K562 (cell line): ENCODE data around the gene USP22. TPM values are rescaled to one million over a fixed set of nuclear protein-coding genes. Genes with fewer than 3 reads are reported as not detected.

Source experiments
- ATAC-seq: fragments of 200-7000 bp; cut with Tn5 transposase; 3 replicates; pipeline ENCODE4 v1.9.1; 2020; ENCODE audit warnings: moderate library complexity
- BruUV-seq: library from RNA; stranded (reverse); fragments of 400-500 nt; replicated peaks from 2 replicates; lab custom pipeline; 2021; lab: Mats Ljungman, UMichigan
- CTCF ChIA-PET: fragments of 300-600 bp; formaldehyde crosslinking; extraction: SDS; loops from one replicate; lab custom pipeline; 2021; ENCODE audit warnings: low intra/inter-chr PET ratio; lab: Yijun Ruan, JAX
- POLR2A ChIA-PET: fragments of 300-600, 350-650 bp; sonication (Branson Sonifier 250); formaldehyde crosslinking; extraction: SDS; loops from one replicate; lab custom pipeline; 2021; ENCODE audit warnings: antibody characterized with exemption, inconsistent platforms; lab: Yijun Ruan, JAX
- DNase-seq, 4 experiments: peaks; one replicate each; pipeline versions ENCODE4 v3.0.0 to v3.0.0-alpha.2; 2011 to 2018; ENCODE audit warnings: low spot score in 3 of 4, mixed read lengths in 3 of 4; ENCODE audit errors: extremely low read depth in 1 of 4
- FAIRE-seq: peaks from 2 replicates; lab custom pipeline; 2011; peaks lifted over from hg19 to GRCh38; lab: Jason Lieb, UNC
- H2AFZ ChIP-seq: 2 replicates; pipeline ENCODE4 v1.6.0; 2011; ENCODE audit warnings: low read depth, low read length, control low read depth, inconsistent platforms
- H3K27ac ChIP-seq: fragments of 200-600 bp; 3 replicates; pipeline ENCODE4 v1.8.0; 2011; ENCODE audit warnings: low read depth, mild to moderate bottlenecking, control low read depth, inconsistent platforms, low read length, moderate library complexity, mixed read lengths; ENCODE audit errors: extremely low read depth
- H3K27me3 ChIP-seq, 2 experiments: fragments of 300-600 bp in 1 of 2; 2 replicates in 1 of 2; 3 replicates in 1 of 2; pipeline versions ENCODE4 v1.6.0 to v1.8.0; 2011; ENCODE audit warnings: inconsistent platforms in 2 of 2, low read length in 2 of 2, mild to moderate bottlenecking in 1 of 2, mixed read lengths in 1 of 2, moderate library complexity in 1 of 2; ENCODE audit not compliant: control insufficient read depth in 2 of 2, insufficient read depth in 2 of 2
- H3K36me3 ChIP-seq: fragments of 300-600 bp; 3 replicates; pipeline ENCODE4 v1.8.0; 2011; ENCODE audit warnings: mild to moderate bottlenecking, low read length, inconsistent platforms; ENCODE audit not compliant: control insufficient read depth, insufficient read depth
- H3K4me1 ChIP-seq, 2 experiments: fragments of 200-600 bp in 1 of 2; replicated peaks in 1 of 2; 2 replicates in 1 of 2; 3 replicates in 1 of 2; pipeline versions ENCODE4 v1.5.1 to v1.8.0; 2011; ENCODE audit warnings: inconsistent platforms in 2 of 2, low read length in 2 of 2, mild to moderate bottlenecking in 1 of 2, mixed read lengths in 1 of 2, moderate library complexity in 1 of 2; ENCODE audit not compliant: control insufficient read depth in 2 of 2, insufficient read depth in 2 of 2
- H3K4me2 ChIP-seq: 2 replicates; pipeline ENCODE4 v1.6.1; 2011; ENCODE audit warnings: low read length, control low read depth, inconsistent platforms, mixed read lengths; ENCODE audit not compliant: insufficient read depth
- H3K4me3 ChIP-seq: fragments of 200-600 bp; sonication (generic), shearing (Covaris generic); 2 replicates; pipeline ENCODE4 v1.5.1; 2016; ENCODE audit warnings: control low read depth, inconsistent platforms
- H3K79me2 ChIP-seq: fragments of 200-600 bp; 3 replicates; pipeline ENCODE4 v1.8.0; 2011; ENCODE audit warnings: low read length, inconsistent platforms; ENCODE audit not compliant: control insufficient read depth, insufficient read depth
- H3K9ac ChIP-seq, 2 experiments: 2 replicates each; pipeline versions ENCODE4 v1.6.0 to v1.6.1; 2011; ENCODE audit warnings: low read depth in 2 of 2, low read length in 2 of 2, control low read depth in 1 of 2, inconsistent platforms in 1 of 2, mild to moderate bottlenecking in 1 of 2, mixed read lengths in 1 of 2; ENCODE audit not compliant: insufficient read depth in 1 of 2
- H3K9me1 ChIP-seq: one replicate; pipeline ENCODE4 v1.6.0; 2011; ENCODE audit warnings: inconsistent platforms, mild to moderate bottlenecking, low read length, moderate library complexity; ENCODE audit not compliant: control insufficient read depth, insufficient read depth
- H3K9me3 ChIP-seq: replicated peaks from 2 replicates; pipeline ENCODE4 v1.5.1; 2011; ENCODE audit warnings: low read depth, low read length, inconsistent platforms; ENCODE audit not compliant: control insufficient read depth, insufficient read depth
- H4K20me1 ChIP-seq: replicated peaks from 2 replicates; pipeline ENCODE4 v1.6.1; 2011; ENCODE audit warnings: low read length, inconsistent platforms, mixed read lengths; ENCODE audit not compliant: control insufficient read depth, insufficient read depth
- DPF2 ChIP-seq: fragments of 450-650 bp; IDR thresholded peaks from 2 replicates; pipeline ENCODE4 v1.6.1; 2016
- ETS2 ChIP-seq: IDR thresholded peaks from 2 replicates; pipeline ENCODE4 v1.6.1; 2016; ENCODE audit warnings: borderline replicate concordance, missing genetic modification characterization, mild to moderate bottlenecking, moderate library complexity, missing compliant biosample characterization; ENCODE audit not compliant: poor library complexity, severe bottlenecking
- MXI1 ChIP-seq: IDR thresholded peaks from 2 replicates; pipeline ENCODE4 v1.6.1; 2011; ENCODE audit warnings: low read depth, mild to moderate bottlenecking, improper control_type of control experiment, low read length
- NEUROD1 ChIP-seq: fragments of 150-350 bp; IDR thresholded peaks from 2 replicates; pipeline ENCODE4 v1.6.1; 2014; ENCODE audit warnings: borderline replicate concordance, low read length, low read depth; ENCODE audit not compliant: partially characterized antibody
- POLR2B ChIP-seq: fragments of 450-650 bp; IDR thresholded peaks from 2 replicates; pipeline ENCODE4 v1.6.1; 2018; ENCODE audit warnings: low read depth; ENCODE audit not compliant: partially characterized antibody
- POU5F1 ChIP-seq: fragments of 150-350 bp; IDR thresholded peaks from 2 replicates; pipeline ENCODE4 v1.6.1; 2014; ENCODE audit warnings: borderline replicate concordance, low read length, low read depth, mild to moderate bottlenecking; ENCODE audit not compliant: partially characterized antibody
- RBBP5 ChIP-seq: fragments of 200-600 bp; sonication (generic); IDR thresholded peaks from 2 replicates; pipeline ENCODE4 v1.6.1; 2012; ENCODE audit warnings: borderline replicate concordance, mild to moderate bottlenecking, low read length, control low read depth, inconsistent platforms; ENCODE audit not compliant: insufficient read depth, poor library complexity, severe bottlenecking
- RFX1 ChIP-seq: fragments of 450-650 bp; IDR thresholded peaks from 2 replicates; pipeline ENCODE4 v1.6.1; 2016; ENCODE audit warnings: mild to moderate bottlenecking, moderate library complexity
- SNRNP70 ChIP-seq: fragments of 200-400 bp; formaldehyde crosslinking; optimal IDR thresholded peaks from 2 replicates; pipeline ENCODE3; 2017; ENCODE audit warnings: low read depth, low read length
- WGBS: fragments of 100-300 bp; shearing (Covaris generic); methylation state at CpG from one replicate; pipeline ENCODE4 v1.1.6; 2016; ENCODE audit warnings: low coverage, mixed read lengths; ENCODE audit not compliant: insufficient coverage; ENCODE audit errors: missing lambda C conversion rate; 5-methylcytosine and 5-hydroxymethylcytosine counted together
- in situ Hi-C: fragments of 300-500 bp; cut with MboI; formaldehyde crosslinking; loops from 4 replicates; pipeline ENCODE4 v1.15.0; 2018; ENCODE audit warnings: inconsistent platforms, mixed read lengths
- intact Hi-C: fragments of 100-400 bp; cut with micrococcal nuclease; formaldehyde crosslinking; loops from 2 replicates; pipeline ENCODE4 v1.14.2; 2022
- polyA plus RNA-seq, 8 experiments: library from polyadenylated mRNA; depleted of rRNA in 4 of 8; stranded (reverse) in 5 of 8; unstranded in 3 of 8; fragments of >200 nt; fragmentation: Nextera tagmentation in 2 of 8; fragmentation: Illumina TruSeq in 1 of 8; extraction: Ambion mirVana in 2 of 8; extraction: Trizol in 1 of 8; gene quantifications; 2 replicates each; pipeline versions ENCODE4 v1.2.1 to v1.2.3, GENCODE V29; 2011 to 2014; ENCODE audit warnings: inconsistent platforms in 1 of 8, missing spikeins in 1 of 8
- total RNA-seq, 7 experiments: library from RNA; depleted of rRNA in 6 of 7; stranded (reverse); fragments of >200 nt in 6 of 7; fragmentation: Illumina TruSeq in 2 of 7; extraction: Trizol in 2 of 7; gene quantifications; 2 replicates each; pipeline versions ENCODE4 v1.2.1 to v1.2.3, GENCODE V29; 2011 to 2021; ENCODE audit warnings: low replicate concordance in 1 of 7

USP22 gene
- total and polyA plus RNA-seq, 9 of the 15 experiments (the other 6 are each of a cell fraction or from before 2014, with no cell fraction given), result 6.5 to 113 (median 58.9) TPM

GRCh38 chr17:21007646-21008045 lies 35.2 kb downstream of the USP22 start:
- FAIRE-seq, result no peak
- in situ Hi-C loops, result no loop called here
- TF ChIP-seq RFX1 (peak; percentile 46), POU5F1 (no peak)
- H3K27ac ChIP-seq, result no peak overlapping the region
- H3K9ac ChIP-seq, result no peak overlapping the region
- H3K9me3 ChIP-seq, result no peaks in the 10 kb centered on the region
- H3K9me1 ChIP-seq, result no peaks in the 10 kb centered on the region
- BruUV-seq, result no TSS peak
- no peak for ATAC-seq
- H4K20me1 ChIP-seq, result no peaks in the 10 kb centered on the region
- H2AFZ ChIP-seq, result no peak overlapping the region
- no peak overlapping the region for H3K4me2 ChIP-seq
- H3K36me3 ChIP-seq, result peaks cover 98% of the 10 kb centered on the region
- 99% methylated on average over 9 of the region's 9 CpGs for WGBS
- H3K4me1 ChIP-seq, result no peaks in the 10 kb centered on the region; a peak in 1 of 5 replicates
- no peak for DNase-seq
- CTCF ChIA-PET, result no interaction called here
- H3K79me2 ChIP-seq, result peaks cover 3% of the 10 kb centered on the region; the same call in 1 of the 3 replicates
- intact Hi-C loops, result no loop called here
- POLR2A ChIA-PET, result interaction anchor here (0.6 to 1.1 kb wide), 3 partner anchors 11 to 121 kb away, joined by 4 read pairs; no protein-coding TSS in a partner anchor
- no peak overlapping the region for H3K4me3 ChIP-seq
- H3K27me3 ChIP-seq, result no peaks in the 10 kb centered on the region

- WGBS, result 86% methylated on average over 3 of the region's 5 CpGs
- no peak for ATAC-seq
- peaks cover 8% of the 10 kb centered on the region; the same call in 1 of the 2 replicates for H4K20me1 ChIP-seq
- no peaks in the 10 kb centered on the region for H3K9me1 ChIP-seq
- ChIA-PET CTCF (no interaction called here), POLR2A (interaction anchor here (0.6 to 1.5 kb wide), 3 partner anchors 13 to 54 kb away, joined by 3 to 5 read pairs (median 4); no protein-coding TSS in a partner anchor)
- H3K27ac ChIP-seq, result no peak overlapping the region
- no peak overlapping the region for H3K4me2 ChIP-seq
- no TSS peak for BruUV-seq
- H3K4me3 ChIP-seq, result no peak overlapping the region
- no peak for TF ChIP-seq DPF2
- no peak for TF ChIP-seq NEUROD1
- TF ChIP-seq SNRNP70, result no peak
- TF ChIP-seq POLR2B, result no peak
- no peak for TF ChIP-seq MXI1
- TF ChIP-seq RBBP5, result no peak
- TF ChIP-seq ETS2 (tag), result no peak
- no peak for DNase-seq
- FAIRE-seq, result no peak
- no peak overlapping the region for H2AFZ ChIP-seq
- peaks cover 98% of the 10 kb centered on the region; the same call in 2 of the 3 replicates for H3K36me3 ChIP-seq
- no peaks in the 10 kb centered on the region for H3K27me3 ChIP-seq
- in situ Hi-C loops, result no loop called here
- no peaks in the 10 kb centered on the region; the same call in 2 of the 3 replicates for H3K79me2 ChIP-seq
- H3K9ac ChIP-seq, result no peak overlapping the region
- intact Hi-C loops, result no loop called here
- no peaks in the 10 kb centered on the region for H3K9me3 ChIP-seq
- H3K4me1 ChIP-seq, result no peaks in the 10 kb centered on the region; a peak in 1 of 5 replicates
Measured at GRCh38 chr17:21005803-21006202, 37.0 kb downstream of the USP22 start.
